Measurements from ENCODE around the gene C3orf20. TPM values are rescaled to one million over a fixed set of nuclear protein-coding genes. Genes with fewer than 3 reads are reported as not detected.

Gene C3orf20
- total and polyA plus RNA-seq, 9 of the 15 experiments (the other 6 are each of a cell fraction or from before 2014, with no cell fraction given), result 0.04 TPM; not detected in 8

- TF ChIP-seq, protein P1, sequence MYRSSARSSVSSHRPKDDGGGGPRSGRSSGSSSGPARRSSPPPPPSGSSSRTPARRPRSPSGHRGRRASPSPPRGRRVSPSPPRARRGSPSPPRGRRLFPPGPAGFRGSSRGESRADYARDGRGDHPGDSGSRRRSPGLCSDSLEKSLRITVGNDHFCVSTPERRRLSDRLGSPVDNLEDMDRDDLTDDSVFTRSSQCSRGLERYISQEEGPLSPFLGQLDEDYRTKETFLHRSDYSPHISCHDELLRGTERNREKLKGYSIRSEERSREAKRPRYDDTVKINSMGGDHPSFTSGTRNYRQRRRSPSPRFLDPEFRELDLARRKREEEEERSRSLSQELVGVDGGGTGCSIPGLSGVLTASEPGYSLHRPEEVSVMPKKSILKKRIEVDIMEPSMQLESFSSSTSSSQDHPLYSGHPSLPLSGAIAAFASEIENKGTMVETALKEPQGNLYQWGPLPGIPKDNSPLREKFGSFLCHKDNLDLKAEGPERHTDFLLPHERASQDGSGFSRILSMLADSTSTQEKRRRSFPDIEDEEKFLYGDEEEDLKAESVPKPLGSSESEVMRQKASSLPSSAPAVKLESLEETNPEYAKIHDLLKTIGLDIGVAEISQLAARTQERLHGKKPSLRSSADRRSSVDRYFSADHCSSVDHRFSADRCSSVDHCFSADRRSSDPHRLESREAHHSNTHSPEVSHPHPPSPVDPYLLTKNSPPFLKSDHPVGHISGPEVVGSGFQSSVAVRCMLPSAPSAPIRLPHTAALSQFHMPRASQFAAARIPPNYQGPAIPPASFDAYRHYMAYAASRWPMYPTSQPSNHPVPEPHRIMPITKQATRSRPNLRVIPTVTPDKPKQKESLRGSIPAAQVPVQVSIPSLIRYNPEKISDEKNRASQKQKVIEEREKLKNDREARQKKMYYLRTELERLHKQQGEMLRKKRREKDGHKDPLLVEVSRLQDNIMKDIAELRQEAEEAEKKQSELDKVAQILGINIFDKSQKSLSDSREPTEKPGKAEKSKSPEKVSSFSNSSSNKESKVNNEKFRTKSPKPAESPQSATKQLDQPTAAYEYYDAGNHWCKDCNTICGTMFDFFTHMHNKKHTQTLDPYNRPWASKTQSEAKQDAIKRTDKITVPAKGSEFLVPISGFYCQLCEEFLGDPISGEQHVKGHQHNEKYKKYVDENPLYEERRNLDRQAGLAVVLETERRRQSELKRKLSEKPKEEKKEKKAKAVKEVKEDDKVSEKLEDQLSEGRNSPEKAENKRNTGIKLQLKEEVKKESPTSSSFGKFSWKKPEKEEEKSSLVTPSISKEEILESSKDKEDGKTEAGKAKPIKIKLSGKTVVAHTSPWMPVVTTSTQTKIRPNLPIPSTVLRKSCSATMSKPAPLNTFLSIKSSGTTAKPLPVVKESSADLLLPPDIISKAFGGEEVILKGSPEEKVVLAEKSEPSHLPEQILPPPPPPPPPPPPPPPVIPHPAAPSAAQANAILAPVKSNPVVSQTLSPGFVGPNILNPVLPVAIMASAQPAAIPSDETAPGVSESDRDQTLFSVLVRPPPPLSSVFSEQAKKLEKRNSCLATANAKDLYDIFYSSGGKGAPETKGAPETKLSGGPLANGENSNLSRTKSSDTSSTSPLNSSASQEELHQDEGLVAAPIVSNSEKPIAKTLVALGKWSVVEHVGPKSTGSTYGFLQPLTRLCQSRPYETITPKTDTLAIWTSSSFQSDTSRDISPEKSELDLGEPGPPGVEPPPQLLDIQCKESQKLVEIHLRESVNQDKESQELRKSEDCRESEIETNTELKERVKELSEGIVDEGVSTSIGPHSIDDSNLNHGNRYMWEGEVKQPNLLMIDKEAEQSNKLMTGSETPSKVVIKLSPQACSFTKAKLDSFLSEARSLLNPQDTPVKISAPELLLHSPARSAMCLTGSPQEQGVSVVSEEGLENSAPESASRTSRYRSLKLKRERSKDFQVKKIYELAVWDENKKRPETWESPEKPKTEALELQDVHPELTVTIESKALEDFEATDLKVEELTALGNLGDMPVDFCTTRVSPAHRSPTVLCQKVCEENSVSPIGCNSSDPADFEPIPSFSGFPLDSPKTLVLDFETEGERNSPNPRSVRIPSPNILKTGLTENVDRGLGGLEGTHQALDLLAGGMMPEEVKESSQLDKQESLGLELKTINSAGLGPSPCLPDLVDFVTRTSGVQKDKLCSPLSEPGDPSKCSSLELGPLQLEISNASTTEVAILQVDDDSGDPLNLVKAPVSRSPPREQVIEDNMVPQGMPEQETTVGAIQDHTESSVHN (IDR thresholded peaks at IDR 0.05; ENCODE audit: borderline replicate concordance in 1 of 2, low read depth in 1 of 2), result no peak
- TF ChIP-seq IRF1 (CRISPR knock-in tag; IDR thresholded peaks at IDR 0.05; ENCODE audit: borderline replicate concordance), result no peak
Observed at GRCh38 chr3:14688525-14688924, 13.6 kb downstream of the C3orf20 start (continued).
